HL-60/S4 (cell line): ENCODE results near the gene PTPRN2.

ENCODE experiments used
- in situ Hi-C: fragments of 300-500 bp; cut with MboI; formaldehyde crosslinking; loops from 2 replicates; pipeline ENCODE4 v1.14.3; 2022; ENCODE audit warnings: low sequenced_read_pairs

Gene PTPRN2

GRCh38 chr7:157620616-157621015, 967.0 kb downstream of the PTPRN2 start:
- in situ Hi-C loops: no loop called here

DNA sequence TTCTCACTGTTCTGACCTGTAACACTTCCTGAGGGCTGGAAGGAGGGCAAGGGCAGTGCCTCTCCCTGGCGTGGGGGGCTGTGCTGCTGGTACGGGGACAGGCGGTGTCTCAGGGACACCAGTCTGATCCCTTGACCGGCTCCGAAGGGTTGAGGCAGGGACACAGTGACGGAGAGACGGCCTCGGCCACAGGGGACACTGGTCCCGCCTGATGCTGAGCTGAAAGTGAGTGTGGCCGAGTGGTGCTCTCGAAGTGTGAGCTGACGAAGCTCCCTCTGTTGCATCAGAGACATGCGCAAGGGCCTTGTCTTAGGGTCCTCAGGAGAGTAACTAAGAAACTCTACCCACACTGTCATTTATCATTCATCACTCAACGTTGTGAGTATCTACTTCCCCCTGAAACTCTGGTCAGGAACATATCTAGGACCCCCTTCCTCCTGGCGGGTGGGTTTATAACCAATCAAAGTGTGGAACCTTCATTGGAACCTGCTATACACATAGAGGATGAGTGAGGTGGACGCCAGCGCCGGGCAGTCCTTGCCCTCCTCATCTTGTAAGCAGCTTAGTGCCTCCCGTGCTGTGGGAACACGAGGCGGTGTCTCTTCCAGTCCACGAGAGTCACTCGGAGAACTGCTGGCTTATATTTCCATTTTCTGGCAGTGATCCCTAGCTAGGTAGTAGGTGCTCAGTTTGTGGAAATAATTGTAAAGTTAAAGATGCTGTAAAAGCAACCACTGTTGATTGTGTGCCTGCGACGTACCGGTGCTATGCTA, 967.7 kb downstream of the PTPRN2 start:
- in situ Hi-C loops: no loop called here

DNA sequence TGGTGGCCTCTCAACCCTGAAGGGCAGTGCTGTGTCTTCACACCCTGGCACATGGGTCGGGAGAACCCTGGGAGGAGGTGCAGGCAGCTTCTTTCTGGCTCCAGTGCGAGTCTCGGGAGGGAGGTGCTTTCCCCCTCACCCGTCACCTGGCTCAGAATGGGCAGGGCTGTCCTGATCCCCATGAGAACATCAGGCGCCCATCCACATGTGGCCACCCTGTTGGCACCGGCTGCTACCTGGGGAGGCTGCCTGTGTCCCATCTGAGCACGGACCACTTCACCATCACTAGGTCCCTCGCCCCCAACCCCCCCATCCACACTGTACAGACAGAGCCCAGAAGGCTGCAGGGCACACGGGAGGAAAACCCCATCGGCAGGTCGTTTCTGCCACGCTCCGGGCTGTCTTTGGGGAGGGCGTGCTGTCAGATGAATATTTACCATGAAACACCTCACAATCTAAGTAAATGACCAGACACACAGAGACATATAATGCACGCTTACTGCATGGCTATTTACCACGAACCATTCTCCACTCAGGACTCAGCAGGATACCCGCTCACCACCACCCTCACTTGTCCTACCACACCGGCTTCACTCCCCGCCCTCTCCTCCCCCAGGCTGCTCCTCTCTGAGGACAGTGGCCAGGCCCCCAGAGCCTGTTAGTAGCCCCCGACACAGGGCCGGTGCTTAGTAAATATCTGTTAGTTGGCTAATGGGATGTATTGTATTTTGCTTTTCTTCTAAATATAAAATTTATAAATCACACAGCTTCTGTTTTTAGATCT, 968.6 kb downstream of the PTPRN2 start:
- in situ Hi-C loops: no loop called here

- in situ Hi-C loops: no loop called here
These were observed 969.4 kb downstream of the PTPRN2 start for GRCh38 chr7:157618091-157618726.

DNA sequence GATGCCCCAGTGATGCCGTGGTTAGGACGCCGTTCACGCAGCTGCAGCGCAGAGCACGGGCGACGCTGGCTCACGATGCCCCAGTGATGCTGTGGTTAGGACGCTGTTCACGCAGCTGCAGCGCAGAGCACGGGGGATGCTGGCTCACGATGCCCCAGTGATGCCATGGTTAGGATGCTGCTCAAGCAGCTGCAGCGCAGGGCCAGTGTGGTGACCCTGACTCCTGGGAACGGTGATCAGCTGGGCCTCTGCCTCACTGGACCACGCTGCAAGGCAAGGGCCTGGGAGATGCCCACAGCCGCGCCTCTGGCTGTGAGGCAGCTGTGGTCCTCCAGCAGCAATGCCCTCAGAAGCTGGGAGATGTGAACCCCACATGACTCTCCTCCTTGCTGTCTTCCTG, 970.2 kb downstream of the PTPRN2 start:
- in situ Hi-C loops: no loop called here

DNA sequence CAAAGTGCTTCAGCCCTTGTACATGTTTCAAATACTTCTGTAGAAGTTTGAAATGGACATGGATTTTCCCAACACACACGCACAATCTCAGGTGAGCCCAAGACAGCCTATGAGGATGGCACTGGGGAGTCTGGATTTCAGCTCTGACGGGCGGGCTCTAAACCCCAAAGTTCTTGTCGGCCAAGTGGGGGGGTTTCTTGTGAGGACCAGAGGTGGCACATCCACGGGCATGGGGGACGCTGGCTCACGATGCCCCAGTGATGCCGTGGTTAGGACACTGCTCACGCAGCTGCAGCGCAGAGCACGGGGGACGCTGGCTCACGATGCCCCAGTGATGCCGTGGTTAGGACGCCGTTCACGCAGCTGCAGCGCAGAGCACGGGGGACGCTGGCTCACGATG, 970.7 kb downstream of the PTPRN2 start:
- in situ Hi-C loops: no loop called here

- in situ Hi-C loops: no loop called here
These were observed 971.2 kb downstream of the PTPRN2 start for GRCh38 chr7:157616426-157616825.

DNA sequence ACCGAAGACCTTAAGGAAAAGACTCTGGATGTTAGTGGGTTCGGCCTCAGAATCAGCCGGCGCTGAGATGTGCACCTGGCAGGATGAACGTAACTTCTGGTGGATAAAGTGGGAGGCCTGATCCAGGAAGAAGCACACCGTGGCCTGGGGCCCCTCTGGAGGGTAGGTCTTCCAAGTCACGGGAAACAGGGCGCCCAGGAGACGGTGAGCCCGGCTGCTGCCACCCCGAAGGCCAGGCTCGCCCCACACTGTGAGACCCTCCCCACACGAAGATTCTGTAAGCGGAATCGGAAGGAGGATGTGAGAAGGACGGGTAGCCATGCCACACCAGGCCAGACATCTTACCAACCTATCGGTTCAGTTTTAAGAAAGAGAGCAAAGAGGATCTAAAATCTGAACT, 971.8 kb downstream of the PTPRN2 start:
- in situ Hi-C loops: no loop called here

- in situ Hi-C loops: no loop called here
These were observed 972.4 kb downstream of the PTPRN2 start for GRCh38 chr7:157615101-157615817.

DNA sequence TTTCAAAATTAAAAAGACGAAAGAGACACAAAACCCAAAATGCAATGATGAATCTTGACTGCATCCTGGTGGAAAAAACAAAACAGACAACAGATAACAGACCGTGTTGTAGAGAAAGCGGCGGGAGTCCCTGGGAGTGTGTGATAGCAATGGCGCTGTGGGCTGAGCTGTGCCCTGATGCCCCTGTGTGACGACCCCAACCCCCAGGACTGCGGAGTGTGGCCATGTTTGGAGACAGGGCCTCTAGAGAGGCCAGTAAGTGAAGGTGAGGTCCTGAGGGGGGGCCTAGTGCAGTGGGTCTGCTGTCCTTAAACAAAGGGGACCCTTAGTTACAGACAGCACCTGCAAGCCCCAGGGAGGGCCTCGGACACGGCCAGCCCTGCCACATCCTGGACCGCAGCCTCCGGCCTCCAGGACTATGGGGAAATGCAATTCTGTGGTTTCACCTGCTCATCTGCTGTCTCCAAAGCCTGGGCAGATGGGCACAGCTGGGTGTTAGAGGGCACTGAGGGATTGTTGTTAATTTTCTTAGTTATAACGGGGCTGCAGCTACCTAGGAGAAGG, 973.1 kb downstream of the PTPRN2 start:
- in situ Hi-C loops: no loop called here

GRCh38 chr7:157613575-157614322, 973.9 kb downstream of the PTPRN2 start:
- in situ Hi-C loops: no loop called here

DNA sequence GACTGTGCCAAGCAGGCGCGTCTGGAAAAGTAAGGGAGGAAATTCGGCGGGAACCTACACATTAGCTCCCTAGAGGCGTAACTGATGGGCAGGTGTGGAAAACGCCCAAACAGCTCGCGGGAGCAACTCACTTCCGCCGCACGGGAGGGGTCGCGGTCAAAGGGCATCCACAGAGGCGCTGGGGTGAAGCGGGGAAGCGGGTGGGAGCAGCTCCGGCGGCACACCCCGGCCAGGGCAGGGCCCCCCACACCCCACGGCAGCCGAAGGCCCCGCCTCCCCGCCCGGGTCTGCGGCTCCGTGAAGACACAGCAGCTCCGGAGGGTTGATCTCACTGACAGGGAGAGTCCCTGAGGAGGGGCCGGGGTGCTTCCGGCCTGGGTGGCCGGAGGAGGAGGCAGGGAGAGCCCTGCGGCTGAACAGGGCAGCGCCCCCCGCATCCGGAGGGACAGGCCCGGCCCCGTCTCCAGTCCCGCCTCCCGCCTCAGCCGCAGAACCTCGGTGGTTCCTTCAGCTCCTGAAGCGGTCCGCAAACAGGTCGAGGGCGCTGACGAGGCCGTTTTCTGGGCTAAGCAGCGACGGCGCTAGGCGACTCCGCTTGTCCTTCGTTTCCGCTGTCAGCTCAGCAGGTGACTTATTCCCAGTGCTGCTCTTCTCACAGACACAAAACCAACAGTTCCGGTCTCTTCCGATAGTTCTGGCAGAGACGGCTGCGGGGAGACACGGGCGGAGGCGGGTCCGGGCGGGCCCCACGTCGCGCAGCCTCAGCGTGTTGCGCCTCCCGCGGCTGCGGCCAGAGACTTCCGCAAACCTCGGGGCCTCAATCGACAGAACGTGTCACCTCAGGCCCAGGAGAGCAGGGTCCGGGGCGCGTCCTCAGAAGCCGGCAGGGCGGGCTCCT, 974.7 kb downstream of the PTPRN2 start:
- in situ Hi-C loops: no loop called here

DNA sequence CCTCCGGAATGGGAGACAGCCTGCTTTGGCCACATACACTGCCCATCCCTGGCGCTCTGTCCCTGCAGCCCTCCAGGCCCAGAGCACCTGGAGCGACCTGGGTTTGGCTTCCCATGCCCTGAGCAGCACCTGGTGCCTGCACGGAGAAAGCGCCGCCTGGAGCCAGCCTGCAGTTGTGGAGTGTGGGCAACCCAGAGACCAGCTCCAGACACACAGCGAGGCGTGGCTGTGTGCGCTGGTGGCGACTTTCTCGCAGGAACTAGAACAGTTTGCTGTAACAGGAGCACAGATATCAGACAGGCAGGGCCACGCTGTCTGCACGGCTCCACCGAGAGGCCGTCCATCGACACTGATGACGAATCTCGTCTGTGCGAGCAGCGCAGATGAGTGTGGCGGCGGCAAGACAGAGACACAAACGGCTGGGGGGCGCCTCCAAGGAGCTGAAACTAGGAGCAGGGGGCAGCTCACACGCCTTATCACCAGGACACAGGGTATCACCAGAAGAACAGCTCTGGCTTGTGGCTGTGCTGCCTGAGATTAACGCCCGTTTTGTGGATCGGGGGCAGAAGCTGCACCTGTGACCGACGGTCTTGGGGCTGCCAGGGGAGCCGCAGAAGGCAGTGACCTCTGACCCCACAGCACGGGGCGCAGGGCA, 975.5 kb downstream of the PTPRN2 start:
- in situ Hi-C loops: no loop called here

DNA sequence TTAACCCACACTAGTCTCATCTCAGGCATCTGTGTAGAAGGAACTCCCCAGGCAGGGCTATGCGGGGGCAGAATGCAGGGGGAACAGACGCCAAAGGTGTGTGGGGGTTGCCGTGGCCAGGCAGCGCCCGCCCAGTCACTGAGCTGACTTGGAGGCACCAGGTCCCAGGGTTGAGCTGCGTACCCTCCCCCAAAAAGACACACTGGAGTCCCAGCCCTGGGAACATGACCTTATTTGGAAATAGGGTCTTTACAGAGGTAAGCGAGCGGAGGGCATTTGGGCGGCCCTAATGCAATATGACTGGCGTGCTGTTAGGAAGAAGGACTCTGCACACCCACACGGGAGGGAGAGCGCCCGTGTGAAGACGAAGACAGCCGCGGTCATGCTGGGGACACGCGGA, 976.3 kb downstream of the PTPRN2 start:
- in situ Hi-C loops: no loop called here

DNA sequence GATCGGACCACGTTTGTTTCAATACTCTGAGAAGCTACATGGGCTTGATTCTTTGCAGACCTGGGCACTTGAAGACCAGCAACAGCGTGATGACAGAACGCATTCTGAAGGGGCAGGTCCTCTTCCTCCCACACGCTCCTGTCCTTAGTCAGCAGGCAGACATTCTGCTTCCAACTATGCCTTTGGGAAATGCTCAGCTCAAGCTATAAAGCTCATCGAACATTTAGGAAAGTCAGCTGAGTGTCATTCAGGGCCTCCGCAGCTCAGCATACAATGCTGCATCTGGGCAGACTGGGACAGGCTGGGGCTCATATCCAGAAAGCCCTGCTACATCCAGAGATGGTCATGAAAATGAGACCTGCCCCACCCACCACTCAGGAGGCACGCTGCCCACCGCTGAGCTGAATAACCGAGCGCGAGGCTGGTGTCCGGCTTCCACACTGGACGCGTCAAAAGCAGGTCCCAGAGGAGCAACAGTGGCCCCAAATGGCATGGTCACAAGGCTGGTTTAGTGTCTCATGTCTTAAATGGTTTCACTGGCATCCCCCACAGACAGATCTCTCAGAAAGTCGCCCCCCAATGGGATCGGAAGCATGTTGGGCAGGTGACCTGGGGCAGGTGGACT, 976.8 kb downstream of the PTPRN2 start:
- in situ Hi-C loops: no loop called here

GRCh38 chr7:157609932-157610640, 977.5 kb downstream of the PTPRN2 start:
- in situ Hi-C loops: no loop called here

DNA sequence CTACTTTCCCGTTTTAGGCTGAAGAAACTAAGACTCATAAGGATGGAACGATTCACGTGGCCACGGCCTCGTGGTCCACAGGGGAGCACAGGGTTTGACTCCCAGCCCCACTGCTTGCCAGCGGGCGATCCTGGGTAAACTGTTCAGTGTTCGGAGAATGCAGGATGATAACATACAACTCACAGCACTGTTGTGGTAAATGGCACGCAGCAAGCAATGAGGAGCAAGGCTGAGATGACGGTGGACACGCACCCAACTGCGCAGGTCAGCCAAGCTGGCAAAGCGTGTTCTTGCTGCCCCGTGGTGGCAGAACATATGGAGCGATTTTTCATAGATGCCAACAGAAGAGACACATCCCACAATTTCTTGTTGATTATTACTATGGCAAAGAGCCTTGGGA, 978.1 kb downstream of the PTPRN2 start:
- in situ Hi-C loops: no loop called here

DNA sequence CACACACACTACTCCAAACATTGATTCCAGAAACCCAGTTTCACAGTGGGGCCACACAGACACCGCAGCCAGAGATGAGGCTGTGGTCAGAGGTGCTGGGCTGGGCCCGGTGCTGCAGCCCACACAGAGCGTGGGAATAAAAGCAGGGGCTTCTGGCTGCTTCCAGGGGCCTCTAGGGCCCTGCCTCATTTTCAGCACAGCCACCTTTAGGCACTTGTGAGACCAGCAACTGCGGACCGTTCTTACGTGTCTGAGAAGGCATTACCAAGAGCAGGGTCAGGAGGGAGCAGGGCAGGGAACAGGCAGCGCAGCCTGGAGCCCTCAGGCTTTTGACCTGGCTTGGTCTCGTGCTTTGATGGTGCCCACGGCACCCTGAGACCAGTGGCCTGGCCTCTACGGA, 980.4 kb downstream of the PTPRN2 start:
- in situ Hi-C loops: no loop called here
